SK-N-MC (cell line): ENCODE data around the gene SVBP.

ENCODE experiments used
- EZH2 ChIP-seq: fragments of 200-600 bp; sonication (generic); IDR thresholded peaks from one replicate; pipeline ENCODE4 v1.6.1; 2017; ENCODE audit warnings: antibody characterized with exemption
- FOXP2 ChIP-seq: optimal IDR thresholded peaks from 2 replicates; pipeline ENCODE3; 2011; ENCODE audit warnings: mild to moderate bottlenecking, moderate library complexity; ENCODE audit not compliant: insufficient read depth; ENCODE audit errors: extremely low read length, control extremely low read depth
- POLR2AphosphoS5 ChIP-seq: IDR thresholded peaks from 2 replicates; pipeline ENCODE4 v1.6.1; 2012; ENCODE audit warnings: mild to moderate bottlenecking, low read depth, low read length, borderline replicate concordance

- TF ChIP-seq POLR2AphosphoS5, result no peak
- TF ChIP-seq EZH2, result no peak
- no peak for TF ChIP-seq FOXP2
Observed at GRCh38 chr1:42757892-42758275, 59.3 kb downstream of the SVBP start.
